Motor neuron (in vitro differentiated cells): Measurements from ENCODE around the gene CRABP1. TPM values are rescaled to one million over a fixed set of nuclear protein-coding genes. Genes with fewer than 3 reads are reported as not detected.

Experiments used
- ATAC-seq, 8 experiments: fragments of 200-7000 bp; cut with Tn5 transposase; replicated peaks in 6 of 8; 2 replicates each; pipeline ENCODE4 v1.8.0; 2021; ENCODE audit warnings: mild to moderate bottlenecking in 8 of 8, moderate library complexity in 8 of 8
- H3K27ac ChIP-seq, 2 donors: fragments of 250-450 bp; sonication (Bioruptor Pico); 2 replicates each; pipeline ENCODE4 v1.9.0; 2021; ENCODE audit warnings: antibody characterized with exemption in 2 of 2, mild to moderate bottlenecking in 2 of 2, moderate library complexity in 1 of 2
- H3K4me1 ChIP-seq, 2 donors: fragments of 250-450 bp; sonication (Bioruptor Pico); replicated peaks in 1 of 2; 2 replicates each; pipeline ENCODE4 v1.6.1; 2021; ENCODE audit warnings: antibody characterized with exemption in 2 of 2, mild to moderate bottlenecking in 2 of 2, moderate library complexity in 1 of 2
- H3K4me3 ChIP-seq, 5 donors: fragments of 250-450 bp; sonication (Bioruptor Pico); 2 replicates each; pipeline ENCODE4 v1.9.0; 2021; ENCODE audit warnings: antibody characterized with exemption in 5 of 5, mild to moderate bottlenecking in 5 of 5, moderate library complexity in 4 of 5
- WGBS, 10 experiments: fragments of 450-650 bp; shearing (Covaris generic); methylation state at CpG; one replicate each; pipeline ENCODE4 v1.0.0; 2022; 5-methylcytosine and 5-hydroxymethylcytosine counted together
- in situ Hi-C, 9 experiments: fragments of 400-800 bp; cut with MboI; loops; one replicate each; pipeline ENCODE4 v1.15.0; 2021; ENCODE audit warnings: low sequenced_read_pairs in 9 of 9, low pct_unique_long_range_greater_than_20kb in 2 of 9; ENCODE audit not compliant: unreplicated experiment in 9 of 9
- total RNA-seq, 8 experiments: library from RNA; unstranded; fragments of 300-600 nt; gene quantifications; 2 replicates each; pipeline versions ENCODE4 v1.2.3 to v1.2.4, GENCODE V29; 2022

Gene CRABP1
- total RNA-seq, 8 experiments from 2014 or later = 7.7 to 1,434 (median 472) TPM; not detected in 1

GRCh38 chr15:78321041-78321570, 19.0 kb upstream of the CRABP1 start:
- WGBS, 10 experiments = 10 to 60% (median 20%) methylated on average over 1 to 2 of the region's 17 CpGs; no CpG with 5 or more reads in 7 of the 10 experiments
- in situ Hi-C loops = loop anchor here in 2 of 9 experiments (25.0 kb wide), 1 partner anchor 91 kb away; no protein-coding TSS in a partner anchor

DNA sequence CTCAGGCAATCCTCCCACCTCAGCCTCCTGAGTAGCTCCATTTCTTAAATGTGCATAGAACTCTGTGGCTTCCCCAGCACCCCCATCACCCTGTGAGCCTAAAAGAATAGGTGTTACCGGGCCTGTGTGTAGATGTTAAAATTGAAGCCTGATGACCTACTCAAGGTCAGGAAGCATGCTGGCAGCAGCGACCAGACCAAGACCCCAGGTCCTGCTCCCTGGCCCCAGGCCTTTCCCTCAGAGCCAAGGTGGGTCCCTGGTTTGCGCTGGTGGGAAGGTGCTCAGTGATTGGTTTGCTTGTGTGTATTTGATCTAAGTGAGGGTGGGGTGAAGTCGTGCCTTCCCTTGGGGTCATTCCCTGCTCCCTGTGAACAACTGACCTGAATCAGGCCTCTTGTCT, 18.4 kb upstream of the CRABP1 start:
- in situ Hi-C loops = loop anchor here in 2 of 9 experiments (25.0 kb wide), 1 partner anchor 91 kb away; no protein-coding TSS in a partner anchor
- Histone ChIP-seq H3K4me3 (no peak overlapping the region), H3K27ac (peak overlapping the region; percentile 89 to 91), H3K4me1 (peaks cover 80 to 84% of the 10 kb centered on the region in 2 donors)
- WGBS, 10 experiments = 17 to 100% (median 60%) methylated on average over 1 to 3 of the region's 4 CpGs; no CpG with 5 or more reads in 5 of the 10 experiments
- ATAC-seq = no peak

More at GRCh38 chr15:78321041-78321570, 19.0 kb upstream of the CRABP1 start:
- ATAC-seq = no peak
- Histone ChIP-seq H3K4me3 (no peak overlapping the region), H3K4me1 (peaks cover 83 to 91% of the 10 kb centered on the region in 2 donors), H3K27ac (peak overlapping the region; percentile 89 to 91)

DNA sequence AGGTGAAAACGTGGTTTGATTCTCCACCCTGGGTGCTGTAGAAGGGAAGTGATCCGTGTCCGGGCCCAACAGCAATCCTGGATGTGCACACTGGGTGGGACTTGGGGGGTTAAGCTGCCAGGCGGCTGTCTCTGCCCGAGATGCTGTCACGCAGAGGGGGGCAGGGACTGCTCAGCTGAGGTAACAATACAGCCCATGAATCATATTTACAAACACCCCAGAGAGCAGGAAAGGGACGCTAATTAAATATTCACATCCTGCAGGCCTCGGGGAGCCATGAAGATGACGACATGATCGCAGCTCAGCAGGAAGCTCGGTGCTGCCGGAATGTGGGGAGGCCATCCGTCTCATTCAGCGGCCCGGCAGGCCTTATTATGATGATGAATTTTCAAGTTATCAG, 17.9 kb upstream of the CRABP1 start:
- Histone ChIP-seq H3K4me3 (no peak overlapping the region), H3K4me1 (peaks cover 76 to 80% of the 10 kb centered on the region in 2 donors), H3K27ac (peak overlapping the region; percentile 89 to 91)
- in situ Hi-C loops = loop anchor here in 2 of 9 experiments (25.0 kb wide), 1 partner anchor 90 kb away; no protein-coding TSS in a partner anchor
- WGBS, 10 experiments = 0 to 32% (median 2%) methylated on average over 1 to 12 of the region's 15 CpGs; no CpG with 5 or more reads in 1 of the 10 experiments
- peak; percentile 40 to 88 (median 58) for ATAC-seq

DNA sequence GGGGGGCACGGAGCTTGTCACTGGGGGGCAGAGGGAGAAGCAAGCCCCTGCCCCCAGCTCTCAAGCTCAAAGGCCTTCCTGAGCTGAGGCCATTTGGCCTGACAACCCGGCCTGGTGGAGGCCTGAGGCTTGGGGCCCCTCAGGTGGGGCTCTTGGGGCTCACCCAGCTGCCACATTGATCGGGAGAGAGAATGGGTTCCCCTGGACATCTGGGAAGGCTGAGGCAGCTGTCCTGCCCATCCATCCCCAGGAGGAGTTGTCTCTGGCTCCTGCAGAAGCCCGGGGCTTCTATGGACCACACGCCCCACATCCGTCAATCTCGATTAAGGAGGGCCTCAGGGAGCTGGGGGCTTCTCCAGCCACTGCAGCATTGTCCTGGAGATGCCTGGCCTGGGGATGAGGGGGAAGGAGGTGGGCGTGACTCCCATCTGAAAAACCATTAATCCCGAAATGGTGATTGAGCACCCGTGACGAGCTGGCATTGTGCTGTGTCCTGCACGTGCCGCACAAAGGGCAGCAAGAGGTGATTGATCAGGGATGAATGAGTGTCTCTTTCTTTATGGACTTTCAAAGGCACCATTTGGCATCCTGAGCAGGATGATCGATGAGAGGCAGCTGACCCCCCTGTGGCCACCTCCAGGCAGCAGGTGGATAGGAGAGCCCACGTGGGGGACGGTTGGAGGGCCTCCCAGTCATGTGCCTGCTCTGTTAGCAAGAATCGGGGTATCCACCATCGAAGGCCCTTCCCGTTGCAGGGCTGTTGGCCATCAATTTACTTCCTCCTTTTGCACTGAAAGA, 17.2 kb upstream of the CRABP1 start:
- in situ Hi-C loops = loop anchor here in 2 of 9 experiments (25.0 kb wide), 1 partner anchor 89 kb away; no protein-coding TSS in a partner anchor
- ATAC-seq = peak in 5 of 8 experiments; percentile 72 to 80 (median 76)
- Histone ChIP-seq H3K4me3 (peak overlapping the region in 1 of 5 donors; percentile 0), H3K4me1 (peaks cover 71 to 73% of the 10 kb centered on the region in 2 donors), H3K27ac (peak overlapping the region; percentile 89 to 91)
- WGBS, 10 experiments = 0 to 75% (median 0%) methylated on average over 1 to 11 of the region's 19 CpGs; no CpG with 5 or more reads in 3 of the 10 experiments

DNA sequence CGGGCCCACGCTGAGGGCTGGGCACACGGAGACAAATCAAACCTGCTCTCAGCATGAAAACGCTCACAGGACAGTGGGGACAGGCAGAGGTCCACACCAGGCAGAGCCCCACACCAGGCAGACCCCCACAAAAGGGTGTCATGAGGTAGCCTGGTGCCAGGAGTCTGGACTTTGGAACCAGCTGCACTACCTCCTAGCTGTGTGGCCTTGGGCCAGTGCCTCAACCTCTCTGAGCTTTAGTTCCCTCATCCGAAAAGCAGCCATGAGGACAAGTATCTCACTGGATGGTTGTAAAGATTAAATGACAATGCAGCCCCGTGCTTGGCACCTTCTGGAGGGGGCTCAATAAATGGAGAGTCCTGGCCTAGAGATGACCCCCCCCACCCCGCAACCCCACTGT, 16.5 kb upstream of the CRABP1 start:
- Histone ChIP-seq H3K27ac (peak overlapping the region; percentile 73 to 91), H3K4me3 (no peak overlapping the region), H3K4me1 (peaks cover 64 to 69% of the 10 kb centered on the region in 2 donors)
- 0 to 100% (median 50%) methylated on average over 1 to 6 of the region's 7 CpGs; no CpG with 5 or more reads in 5 of the 10 experiments for WGBS, 10 experiments
- in situ Hi-C loops = loop anchor here in 2 of 9 experiments (25.0 kb wide), 1 partner anchor 89 kb away; no protein-coding TSS in a partner anchor
- no peak for ATAC-seq

DNA sequence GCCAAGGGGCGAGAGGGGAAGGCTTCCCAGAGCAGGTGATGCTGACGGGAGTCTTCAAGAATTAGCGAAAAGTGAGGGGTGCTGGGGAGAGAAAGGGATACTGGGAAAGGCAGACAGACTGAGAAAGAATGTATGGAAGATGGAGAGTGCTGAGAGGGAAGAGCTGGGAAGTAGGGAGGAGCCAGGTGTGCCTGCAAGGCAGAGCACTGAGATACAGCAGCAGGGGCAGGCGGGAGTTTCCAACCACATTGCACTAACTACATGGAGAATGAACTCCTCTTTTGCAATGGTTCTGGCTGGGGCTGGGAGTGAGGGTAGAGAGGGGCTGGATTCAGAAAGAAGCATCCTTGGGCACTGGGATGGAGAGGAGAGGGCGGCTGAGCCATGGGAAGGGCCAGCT, 16.0 kb upstream of the CRABP1 start:
- ATAC-seq = no peak
- no peak overlapping the region for H3K4me3 ChIP-seq
- 60 to 100% (median 83%) methylated on average over 1 to 4 of the region's 5 CpGs; no CpG with 5 or more reads in 3 of the 10 experiments for WGBS, 10 experiments
- peaks cover 60 to 69% of the 10 kb centered on the region in 2 donors for H3K4me1 ChIP-seq
- in situ Hi-C loops = loop anchor here in 2 of 9 experiments (25.0 kb wide), 1 partner anchor 88 kb away; no protein-coding TSS in a partner anchor
- peak overlapping the region; percentile 73 to 91 for H3K27ac ChIP-seq

DNA sequence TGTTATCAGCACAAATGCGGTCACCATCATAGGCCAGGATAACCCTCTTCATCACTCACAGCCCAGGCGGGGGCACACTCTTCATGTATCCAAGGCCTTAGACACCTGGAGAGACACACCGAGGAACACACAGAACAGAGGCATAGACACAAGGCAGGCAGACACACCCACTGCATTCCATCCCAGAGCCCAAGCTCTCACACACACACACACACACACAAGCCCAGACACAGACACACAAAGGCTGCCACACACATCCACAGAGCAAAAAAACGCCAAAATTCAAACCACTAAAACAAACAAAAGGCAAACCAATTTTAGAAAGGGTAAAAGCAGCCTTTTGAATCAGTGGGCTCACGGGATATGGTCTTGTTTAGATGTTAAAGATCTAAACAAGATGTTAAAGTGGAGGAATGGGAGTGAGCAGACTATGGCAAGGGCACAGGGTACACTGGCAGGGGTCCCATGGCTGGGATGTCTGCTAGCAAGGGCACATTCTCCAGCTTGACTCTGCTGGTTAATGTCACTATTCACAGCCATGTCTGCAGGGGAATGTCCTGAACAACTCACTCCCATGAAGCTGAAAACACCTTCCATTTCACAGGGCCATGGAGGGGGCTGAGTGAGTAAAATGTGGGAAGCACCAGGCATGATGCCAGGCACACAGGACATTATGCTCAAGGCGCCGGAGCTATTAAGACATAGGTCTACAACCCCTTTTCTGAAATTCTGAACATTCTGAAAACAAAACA, 14.9 kb upstream of the CRABP1 start:
- Histone ChIP-seq H3K4me3 (no peak overlapping the region), H3K27ac (peak overlapping the region; percentile 73 to 91), H3K4me1 (peaks cover 48 to 58% of the 10 kb centered on the region in 2 donors)
- peak in 3 of 8 experiments; percentile 27 to 71 (median 34) for ATAC-seq
- WGBS, 10 experiments = 0 to 93% (median 40%) methylated on average over 1 to 5 of the region's 7 CpGs; no CpG with 5 or more reads in 1 of the 10 experiments
- in situ Hi-C loops = no loop called here

DNA sequence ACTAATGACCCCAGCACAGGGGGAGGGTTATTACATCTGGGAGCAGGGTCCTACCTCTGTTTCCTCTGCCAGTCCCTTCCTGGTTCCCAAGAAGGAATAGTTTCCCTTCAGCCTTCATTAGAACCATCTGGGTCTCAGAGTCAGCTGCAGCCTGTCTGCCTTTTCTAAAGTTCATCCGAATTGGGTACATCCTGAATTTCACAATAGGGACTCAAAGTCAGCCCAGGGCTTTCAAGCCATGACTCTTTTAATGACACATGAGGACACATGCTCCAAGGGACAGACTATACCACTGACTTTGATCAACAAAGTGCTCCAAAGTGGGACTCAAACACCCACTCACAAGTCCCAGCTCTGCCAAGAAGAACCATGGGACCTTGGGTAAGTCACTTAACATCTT, 12.7 kb upstream of the CRABP1 start:
- peaks cover 35 to 43% of the 10 kb centered on the region in 2 donors for H3K4me1 ChIP-seq
- no peak for ATAC-seq
- no peak overlapping the region for H3K27ac ChIP-seq
- 50 to 89% (median 80%) methylated on average over 1 of the region's 1 CpG; no CpG with 5 or more reads in 5 of the 10 experiments for WGBS, 10 experiments
- in situ Hi-C loops = no loop called here
- H3K4me3 ChIP-seq = no peak overlapping the region

DNA sequence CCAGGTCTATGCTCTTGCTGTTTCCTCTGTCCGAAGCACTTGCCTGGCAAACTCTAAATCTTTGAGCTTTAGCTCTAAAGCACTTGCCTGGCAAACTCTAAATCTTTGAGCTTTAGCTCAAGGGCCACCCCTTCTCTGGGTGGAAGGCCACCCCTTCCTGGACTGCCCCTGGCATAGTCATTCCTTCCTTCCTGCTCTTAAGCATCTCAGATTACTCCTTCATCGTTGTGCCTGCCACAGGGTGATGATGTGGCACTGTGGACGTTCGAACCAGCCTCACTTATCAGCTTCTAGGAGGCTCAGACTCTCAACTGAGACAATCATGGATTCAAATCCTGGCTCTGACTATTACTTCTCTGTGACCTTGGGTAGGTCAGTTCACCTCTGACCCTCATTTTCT, 10.5 kb upstream of the CRABP1 start:
- ATAC-seq = no peak
- H3K27ac ChIP-seq = no peak overlapping the region
- in situ Hi-C loops = no loop called here
- no peak overlapping the region for H3K4me3 ChIP-seq
- H3K4me1 ChIP-seq = peaks cover 19 to 27% of the 10 kb centered on the region in 2 donors
- WGBS, 10 experiments = 26 to 78% (median 43%) methylated on average over 1 to 4 of the region's 4 CpGs; no CpG with 5 or more reads in 6 of the 10 experiments

DNA sequence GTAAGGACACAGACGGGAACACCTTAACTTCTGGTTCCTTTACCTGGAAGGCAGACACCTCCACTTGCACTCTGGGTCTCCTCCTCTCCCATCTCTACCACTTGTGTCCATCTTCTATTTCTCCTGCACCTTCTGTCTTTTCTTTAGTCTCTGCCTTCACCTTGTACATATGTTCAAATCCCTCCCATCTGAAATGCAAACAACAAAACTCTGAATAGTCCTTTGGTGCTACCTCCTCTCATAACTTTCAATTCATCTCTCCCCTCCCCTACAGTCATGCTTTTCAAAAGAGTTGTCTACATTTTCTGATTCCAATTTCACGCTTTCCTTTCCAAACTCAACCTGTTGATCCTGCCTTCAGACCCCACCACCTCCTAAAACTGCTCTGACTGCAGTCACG, 5.3 kb upstream of the CRABP1 start:
- Histone ChIP-seq H3K4me3 (no peak overlapping the region), H3K4me1 (peaks cover 10 to 11% of the 10 kb centered on the region in 2 donors), H3K27ac (no peak overlapping the region)
- WGBS, 10 experiments = 48 to 100% (median 83%) methylated on average over 1 to 3 of the region's 3 CpGs
- no peak for ATAC-seq
- in situ Hi-C loops = no loop called here

GRCh38 chr15:78335985-78336384, 4.2 kb upstream of the CRABP1 start:
- Histone ChIP-seq H3K27ac (no peak overlapping the region), H3K4me1 (peaks cover 12 to 16% of the 10 kb centered on the region in 2 donors), H3K4me3 (no peak overlapping the region)
- in situ Hi-C loops = no loop called here
- ATAC-seq = no peak
- 43 to 100% (median 78%) methylated on average over 2 to 4 of the region's 4 CpGs; no CpG with 5 or more reads in 6 of the 10 experiments for WGBS, 10 experiments

DNA sequence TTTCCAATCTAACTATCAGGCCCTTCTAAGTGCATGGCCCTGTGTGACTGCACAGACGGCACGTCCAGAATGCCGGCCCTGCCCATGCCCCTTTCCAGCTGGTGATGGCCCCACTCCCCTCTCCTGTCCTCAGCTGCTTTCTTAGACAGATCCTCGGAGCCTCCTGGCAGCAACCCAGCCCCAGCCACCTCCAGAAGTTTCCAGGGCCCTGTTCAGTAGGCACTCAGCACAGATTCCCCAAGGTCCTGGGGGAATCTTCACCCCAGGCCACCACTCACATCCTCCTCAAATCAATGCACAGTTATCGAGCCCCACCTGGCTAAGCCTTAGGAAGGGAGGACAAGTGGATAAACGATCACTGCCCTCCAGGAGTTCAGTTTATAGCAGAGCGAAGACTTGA, 1.4 kb upstream of the CRABP1 start:
- in situ Hi-C loops = no loop called here
- WGBS, 10 experiments = 33 to 93% (median 70%) methylated on average over 2 to 6 of the region's 7 CpGs; no CpG with 5 or more reads in 1 of the 10 experiments

More for the DNA sequence above, 1.4 kb upstream of the CRABP1 start:
- Histone ChIP-seq H3K27ac (no peak overlapping the region), H3K4me3 (no peak overlapping the region), H3K4me1 (peaks cover 28 to 29% of the 10 kb centered on the region in 2 donors)
- ATAC-seq = no peak
